ENCODE data around the gene ABHD10.

Gene ABHD10

DNA sequence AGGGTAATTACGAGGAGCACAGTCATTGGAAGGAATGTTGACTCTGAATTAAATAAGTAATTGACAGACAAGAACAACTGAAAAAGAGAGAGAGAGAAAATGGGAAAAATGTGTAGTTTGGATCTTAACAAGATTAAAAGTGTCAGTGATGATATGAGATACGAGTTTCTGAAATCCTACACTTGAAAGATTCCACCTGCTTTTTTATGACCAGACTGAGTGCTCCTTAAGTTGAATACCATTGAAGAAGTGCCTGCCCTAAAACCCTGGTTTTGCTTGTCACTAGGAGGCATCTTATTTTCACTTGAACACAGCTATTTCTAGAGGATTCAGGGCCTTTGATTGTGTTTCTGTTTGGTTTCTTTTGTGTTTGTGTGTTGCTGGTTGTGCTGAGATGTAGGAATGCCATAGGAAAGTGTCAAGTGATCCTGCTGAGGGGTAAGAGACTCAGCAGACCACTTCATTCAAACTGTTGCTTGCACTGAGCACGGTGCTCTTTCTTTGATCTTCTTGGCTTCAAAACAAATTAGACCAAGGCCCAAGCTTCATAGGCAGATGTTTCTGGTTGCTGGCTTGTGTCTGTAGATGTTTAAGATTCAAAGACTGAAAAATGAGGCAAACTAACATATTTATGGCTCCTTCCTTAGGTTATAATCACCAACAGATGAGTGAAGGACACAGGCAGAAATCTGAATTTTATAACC is 17.2 kb upstream of the ABHD10 start:
- no peak overlapping the region for H3K4me3 ChIP-seq (ENCODE audit: low read depth, low read length)
- DNase-seq (ENCODE audit: low read depth): no peak
- TF ChIP-seq, protein P1, sequence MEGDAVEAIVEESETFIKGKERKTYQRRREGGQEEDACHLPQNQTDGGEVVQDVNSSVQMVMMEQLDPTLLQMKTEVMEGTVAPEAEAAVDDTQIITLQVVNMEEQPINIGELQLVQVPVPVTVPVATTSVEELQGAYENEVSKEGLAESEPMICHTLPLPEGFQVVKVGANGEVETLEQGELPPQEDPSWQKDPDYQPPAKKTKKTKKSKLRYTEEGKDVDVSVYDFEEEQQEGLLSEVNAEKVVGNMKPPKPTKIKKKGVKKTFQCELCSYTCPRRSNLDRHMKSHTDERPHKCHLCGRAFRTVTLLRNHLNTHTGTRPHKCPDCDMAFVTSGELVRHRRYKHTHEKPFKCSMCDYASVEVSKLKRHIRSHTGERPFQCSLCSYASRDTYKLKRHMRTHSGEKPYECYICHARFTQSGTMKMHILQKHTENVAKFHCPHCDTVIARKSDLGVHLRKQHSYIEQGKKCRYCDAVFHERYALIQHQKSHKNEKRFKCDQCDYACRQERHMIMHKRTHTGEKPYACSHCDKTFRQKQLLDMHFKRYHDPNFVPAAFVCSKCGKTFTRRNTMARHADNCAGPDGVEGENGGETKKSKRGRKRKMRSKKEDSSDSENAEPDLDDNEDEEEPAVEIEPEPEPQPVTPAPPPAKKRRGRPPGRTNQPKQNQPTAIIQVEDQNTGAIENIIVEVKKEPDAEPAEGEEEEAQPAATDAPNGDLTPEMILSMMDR (IDR thresholded peaks at IDR 0.05; ENCODE audit: insufficient read depth, low read depth, low read length, missing control alignments): no peak

DNA sequence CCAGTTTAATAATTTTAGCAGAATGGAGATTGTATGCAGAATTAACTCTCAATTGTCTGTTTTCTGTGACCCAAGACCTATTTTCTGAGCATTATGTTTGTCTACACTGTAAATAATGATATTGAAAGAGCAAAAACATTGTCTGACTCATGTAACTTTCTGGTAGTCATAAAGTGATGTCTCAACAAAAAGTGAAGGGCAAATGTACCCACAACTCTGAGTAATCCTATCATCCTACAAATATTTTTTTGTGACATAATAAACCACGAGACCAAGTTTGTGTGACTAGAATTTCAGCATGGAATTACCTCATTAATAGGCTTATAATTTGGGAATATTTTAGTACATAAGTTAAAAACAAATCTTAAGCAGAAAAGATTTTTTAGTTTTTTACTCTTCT is 15.4 kb upstream of the ABHD10 start:
- TF ChIP-seq, protein P1 (IDR thresholded peaks at IDR 0.05; ENCODE audit: insufficient read depth, low read depth, low read length, missing control alignments): no peak
- DNase-seq (ENCODE audit: low read depth): no peak

DNA sequence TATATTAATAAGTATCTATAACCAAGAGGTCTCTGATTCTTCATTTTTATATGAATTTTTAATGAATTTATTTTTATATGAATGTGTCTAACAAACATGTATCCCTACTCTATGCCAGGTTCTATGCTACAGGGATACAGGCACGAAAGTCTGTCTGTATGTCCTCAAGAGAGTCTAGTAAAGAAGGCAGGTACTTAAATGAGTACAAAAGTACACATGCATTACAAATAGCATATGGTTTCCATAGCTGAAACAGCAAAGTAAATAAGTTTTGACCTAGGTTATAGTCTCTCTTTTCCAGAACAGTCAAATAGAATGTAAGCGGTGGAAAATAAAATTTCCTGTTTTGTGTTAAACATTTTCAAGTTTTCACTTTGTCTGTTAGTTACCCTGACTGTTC is 13.3 kb upstream of the ABHD10 start:
- DNase-seq (ENCODE audit: low read depth): no peak
- TF ChIP-seq, protein P1 (IDR thresholded peaks at IDR 0.05; ENCODE audit: insufficient read depth, low read depth, low read length, missing control alignments): no peak
- no peak overlapping the region for H3K4me3 ChIP-seq (ENCODE audit: low read depth, low read length)

More for the DNA sequence above, 15.4 kb upstream of the ABHD10 start:
- no peak overlapping the region for H3K4me3 ChIP-seq (ENCODE audit: low read depth, low read length)

DNA sequence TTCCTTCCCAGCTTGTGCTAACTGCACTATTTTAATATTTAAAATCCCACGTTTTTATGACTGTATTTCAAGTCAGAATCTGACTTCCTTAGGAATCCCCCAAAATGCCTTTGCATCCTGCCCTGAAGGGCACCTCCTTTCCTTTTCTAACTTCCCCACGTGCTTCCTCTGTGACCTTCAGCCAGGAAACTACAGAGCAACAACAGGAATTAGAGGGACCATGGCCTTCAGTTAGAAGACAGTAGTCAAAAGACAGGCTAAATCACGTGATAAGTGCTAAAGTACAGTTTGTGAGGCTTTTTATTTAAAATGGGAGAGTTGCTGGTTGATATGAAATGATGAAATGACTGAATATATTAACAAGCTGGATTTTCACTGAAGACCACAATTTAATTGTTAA is 11.8 kb upstream of the ABHD10 start:
- TF ChIP-seq, protein P1 (IDR thresholded peaks at IDR 0.05; ENCODE audit: insufficient read depth, low read depth, low read length, missing control alignments): no peak
- DNase-seq (ENCODE audit: low read depth): no peak
- H3K4me3 ChIP-seq (ENCODE audit: low read depth, low read length): no peak overlapping the region

DNA sequence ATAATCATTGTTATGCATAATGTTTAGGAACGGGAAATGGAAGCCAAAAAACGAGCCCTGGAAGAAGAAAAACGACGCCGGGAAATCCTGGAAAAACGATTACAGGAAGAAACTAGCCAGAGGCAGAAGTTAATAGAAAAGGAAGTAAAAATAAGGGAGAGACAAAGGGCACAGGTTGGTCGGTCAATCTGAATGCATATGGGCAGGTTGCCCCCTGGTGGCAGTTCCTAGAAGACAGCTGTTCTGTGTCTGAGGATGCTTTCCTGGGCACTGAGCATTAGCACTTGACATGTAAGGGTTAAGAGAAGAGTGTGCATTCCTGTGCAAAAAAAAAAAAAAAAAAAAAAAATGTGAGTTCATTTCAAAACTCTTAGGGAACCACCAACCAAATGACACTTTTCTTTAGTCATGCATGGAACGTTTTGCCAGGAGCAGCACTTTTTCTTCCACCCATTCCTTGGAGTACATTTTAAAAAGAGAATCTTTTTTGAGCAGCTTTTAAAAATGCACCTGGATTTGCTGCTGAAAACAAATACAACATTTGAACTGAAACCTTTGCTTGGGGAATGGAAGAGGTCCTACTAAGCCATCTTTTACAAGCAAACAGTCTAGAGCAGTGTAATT is 11.1 kb upstream of the ABHD10 start:
- peak; percentile 82 for DNase-seq (ENCODE audit: low read depth)
- no peak overlapping the region for H3K4me3 ChIP-seq (ENCODE audit: low read depth, low read length)
- TF ChIP-seq, protein P1 (IDR thresholded peaks at IDR 0.05; ENCODE audit: insufficient read depth, low read depth, low read length, missing control alignments): peak; percentile 86

DNA sequence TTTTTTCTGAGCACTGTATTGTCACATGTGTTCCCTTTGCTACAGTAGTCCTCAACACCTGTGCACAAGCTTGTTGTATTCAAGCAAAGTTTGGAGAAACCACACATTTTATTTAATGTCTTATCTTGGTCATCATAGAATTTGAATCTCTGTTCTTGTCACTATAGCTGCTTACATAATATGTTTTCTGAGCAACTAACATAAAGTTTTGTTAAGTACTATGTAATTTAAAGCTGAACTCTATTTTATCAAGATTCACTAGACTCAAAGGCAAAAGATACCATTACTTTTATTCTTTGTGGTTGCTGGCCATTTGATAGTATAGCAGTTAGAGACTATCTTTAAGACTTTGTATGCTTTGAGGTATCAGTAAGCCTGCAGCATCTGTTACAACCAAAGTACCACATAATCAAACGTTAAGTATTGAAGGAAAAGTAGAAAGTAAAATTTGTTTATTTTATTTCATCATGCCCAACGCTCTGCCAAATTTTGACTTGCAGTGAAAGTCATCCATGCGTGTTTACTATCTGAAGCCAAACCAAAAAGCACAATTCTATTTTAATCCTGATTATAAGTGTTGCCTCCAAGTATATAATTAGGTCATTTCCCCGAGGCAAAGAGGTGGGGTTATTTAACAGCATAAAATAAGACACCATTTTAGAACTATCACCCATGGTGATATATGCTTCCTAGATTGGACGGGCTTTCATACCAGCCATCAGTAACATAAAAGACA is 10.3 kb upstream of the ABHD10 start:
- H3K4me3 ChIP-seq (ENCODE audit: low read depth, low read length): no peak overlapping the region
- no peak for DNase-seq (ENCODE audit: low read depth)
- TF ChIP-seq, protein P1 (IDR thresholded peaks at IDR 0.05; ENCODE audit: insufficient read depth, low read depth, low read length, missing control alignments): no peak

All from GM12865 (cell line).